HL-60 (cell line): Measurements from ENCODE around the gene LRRC43.

ENCODE experiments used
- CTCF ChIP-seq: IDR thresholded peaks from one replicate; pipeline ENCODE4 v1.5.1; 2011; ENCODE audit warnings: low read length, control low read depth, inconsistent platforms; ENCODE audit not compliant: insufficient read depth
- GABPA ChIP-seq: IDR thresholded peaks from 2 replicates; pipeline ENCODE4 v1.6.1; 2012; ENCODE audit warnings: low read depth
- REST ChIP-seq: IDR thresholded peaks from 2 replicates; pipeline ENCODE4 v1.6.1; 2012; ENCODE audit warnings: low read depth; ENCODE audit not compliant: insufficient replicate concordance

DNA sequence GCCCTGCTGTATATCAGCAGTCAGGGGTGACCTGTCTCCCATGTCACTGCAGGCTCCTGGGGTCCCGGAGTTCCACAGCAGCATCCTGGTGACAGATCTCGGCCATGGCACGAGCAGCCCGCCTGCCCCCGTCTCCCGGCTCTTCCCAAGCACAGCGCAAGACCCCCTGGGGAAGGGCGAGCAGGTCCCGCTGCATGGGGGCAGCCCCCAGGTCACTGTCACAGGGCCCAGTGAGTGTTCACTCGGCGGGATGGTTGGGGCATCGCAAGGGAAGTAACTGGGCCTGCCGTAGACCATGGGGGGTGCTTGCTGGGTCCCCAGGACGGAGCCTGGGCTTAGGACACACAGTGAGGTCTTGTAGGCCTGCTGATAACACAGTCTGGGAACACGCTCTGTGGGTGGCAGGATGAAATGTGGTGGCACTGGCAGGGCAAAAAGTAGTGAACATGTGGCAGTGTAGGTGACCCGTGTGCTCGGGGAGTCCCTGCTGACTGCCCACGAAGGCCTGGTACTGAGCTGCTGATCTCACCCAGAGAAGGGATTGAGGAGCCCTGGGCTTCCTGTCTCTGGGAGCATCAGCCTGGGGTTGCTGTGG is 47.4 kb upstream of the LRRC43 start:
- no peak for TF ChIP-seq CTCF
- no peak for TF ChIP-seq GABPA
- TF ChIP-seq REST, result no peak
